Osteoblast (primary cell): ENCODE results near the gene UBL4B. TPM values are rescaled to one million over a fixed set of nuclear protein-coding genes. Genes with fewer than 3 reads are reported as not detected.

Experiments
- DNase-seq: peaks from one replicate; pipeline ENCODE4 v3.0.0; 2011; ENCODE audit warnings: low spot score, mixed read lengths; ENCODE audit not compliant: insufficient read length; ENCODE audit errors: missing footprints
- H2AFZ ChIP-seq: 2 replicates; pipeline ENCODE4 v1.6.0; 2011; ENCODE audit warnings: mild to moderate bottlenecking, low read length
- H3K27ac ChIP-seq: 2 replicates; pipeline ENCODE4 v1.5.1; 2011; ENCODE audit warnings: mild to moderate bottlenecking, low read depth, low read length, moderate library complexity
- H3K27me3 ChIP-seq: 2 replicates; pipeline ENCODE4 v1.6.0; 2012; ENCODE audit warnings: mild to moderate bottlenecking, control low read depth, inconsistent platforms, low read length, moderate library complexity; ENCODE audit not compliant: insufficient read depth
- H3K36me3 ChIP-seq: 2 replicates; pipeline ENCODE4 v1.5.1; 2011; ENCODE audit warnings: mild to moderate bottlenecking, low read length, control low read depth, moderate library complexity; ENCODE audit not compliant: insufficient read depth
- H3K4me1 ChIP-seq: 2 replicates; pipeline ENCODE4 v1.5.1; 2011; ENCODE audit warnings: mild to moderate bottlenecking, low read length, control low read depth, moderate library complexity; ENCODE audit not compliant: insufficient read depth
- H3K4me2 ChIP-seq: 2 replicates; pipeline ENCODE4 v1.6.0; 2011; ENCODE audit warnings: mild to moderate bottlenecking, low read length; ENCODE audit not compliant: insufficient read depth
- H3K4me3 ChIP-seq: fragments of 200-600 bp; sonication (generic); 3 replicates; pipeline ENCODE4 v1.5.1; 2012; ENCODE audit warnings: mild to moderate bottlenecking, low read length, inconsistent platforms; ENCODE audit not compliant: insufficient read depth
- H3K79me2 ChIP-seq: 2 replicates; pipeline ENCODE4 v1.6.0; 2012; ENCODE audit warnings: mild to moderate bottlenecking, low read length, control low read depth, inconsistent platforms; ENCODE audit not compliant: insufficient read depth
- H3K9me3 ChIP-seq: 2 replicates; pipeline ENCODE4 v1.5.1; 2011; ENCODE audit warnings: low read depth, low read length, control low read depth
- H4K20me1 ChIP-seq: 2 replicates; pipeline ENCODE4 v1.6.0; 2012; ENCODE audit warnings: mild to moderate bottlenecking, low read length, control low read depth; ENCODE audit not compliant: insufficient read depth
- total RNA-seq: library from RNA; depleted of rRNA; stranded (reverse); fragments of >200 nt; gene quantifications from 2 replicates; pipeline ENCODE4 v1.2.3, GENCODE V29; 2012
- TF ChIP-seq, protein P1 (sequence below): IDR thresholded peaks from 2 replicates; pipeline ENCODE4 v1.5.1; 2011; ENCODE audit warnings: mild to moderate bottlenecking, low read depth, low read length, moderate library complexity; ENCODE audit errors: extremely low read depth

UBL4B gene
- total RNA-seq, 1 donor, result 1.1 TPM

DNA sequence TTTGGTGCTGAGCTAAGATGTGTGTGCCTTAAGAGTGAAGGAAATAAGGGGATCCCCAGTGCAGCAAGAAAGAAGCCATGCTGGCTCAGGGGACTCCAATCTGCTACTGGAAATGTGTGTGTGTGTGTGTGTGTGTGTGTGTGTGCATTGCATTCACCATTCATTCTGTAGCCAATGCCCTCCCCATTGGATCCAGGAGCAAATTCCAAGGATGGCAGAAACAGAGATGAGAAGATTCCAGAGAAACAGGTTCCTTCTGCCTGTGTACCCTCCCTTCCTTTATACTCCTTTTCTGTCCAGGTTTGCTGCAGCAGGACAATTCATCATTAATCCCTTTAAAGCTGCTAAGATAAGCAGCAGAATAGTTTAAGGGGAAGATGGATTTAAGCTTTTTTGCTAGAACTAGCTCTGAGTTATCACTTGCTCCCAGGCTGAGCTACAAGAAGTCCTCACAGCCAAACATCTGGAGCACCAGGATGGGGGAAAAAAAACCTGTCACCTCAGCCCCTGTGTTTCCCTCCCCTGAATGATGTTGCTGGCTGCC, 41.2 kb downstream of the UBL4B start:
- peaks cover 6% of the 10 kb centered on the region for H3K4me1 ChIP-seq
- no peak overlapping the region for H3K4me2 ChIP-seq
- H3K27ac ChIP-seq, result no peak overlapping the region
- H3K4me3 ChIP-seq, result no peak overlapping the region
- H3K27me3 ChIP-seq, result peaks cover 36% of the 10 kb centered on the region
- DNase-seq, result peak; percentile 62
- TF ChIP-seq, protein P1, sequence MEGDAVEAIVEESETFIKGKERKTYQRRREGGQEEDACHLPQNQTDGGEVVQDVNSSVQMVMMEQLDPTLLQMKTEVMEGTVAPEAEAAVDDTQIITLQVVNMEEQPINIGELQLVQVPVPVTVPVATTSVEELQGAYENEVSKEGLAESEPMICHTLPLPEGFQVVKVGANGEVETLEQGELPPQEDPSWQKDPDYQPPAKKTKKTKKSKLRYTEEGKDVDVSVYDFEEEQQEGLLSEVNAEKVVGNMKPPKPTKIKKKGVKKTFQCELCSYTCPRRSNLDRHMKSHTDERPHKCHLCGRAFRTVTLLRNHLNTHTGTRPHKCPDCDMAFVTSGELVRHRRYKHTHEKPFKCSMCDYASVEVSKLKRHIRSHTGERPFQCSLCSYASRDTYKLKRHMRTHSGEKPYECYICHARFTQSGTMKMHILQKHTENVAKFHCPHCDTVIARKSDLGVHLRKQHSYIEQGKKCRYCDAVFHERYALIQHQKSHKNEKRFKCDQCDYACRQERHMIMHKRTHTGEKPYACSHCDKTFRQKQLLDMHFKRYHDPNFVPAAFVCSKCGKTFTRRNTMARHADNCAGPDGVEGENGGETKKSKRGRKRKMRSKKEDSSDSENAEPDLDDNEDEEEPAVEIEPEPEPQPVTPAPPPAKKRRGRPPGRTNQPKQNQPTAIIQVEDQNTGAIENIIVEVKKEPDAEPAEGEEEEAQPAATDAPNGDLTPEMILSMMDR, result no peak
- H3K36me3 ChIP-seq, result no peaks in the 10 kb centered on the region
- H4K20me1 ChIP-seq, result peaks cover 3% of the 10 kb centered on the region
- no peaks in the 10 kb centered on the region for H3K9me3 ChIP-seq
- H2AFZ ChIP-seq, result no peak overlapping the region
- H3K79me2 ChIP-seq, result no peaks in the 10 kb centered on the region

- TF ChIP-seq, protein P1, result no peak
- no peak overlapping the region for H2AFZ ChIP-seq
- peaks cover 3% of the 10 kb centered on the region for H4K20me1 ChIP-seq
- H3K27ac ChIP-seq, result no peak overlapping the region
- H3K79me2 ChIP-seq, result no peaks in the 10 kb centered on the region
- H3K27me3 ChIP-seq, result peaks cover 27% of the 10 kb centered on the region
- no peaks in the 10 kb centered on the region for H3K4me1 ChIP-seq
- H3K4me2 ChIP-seq, result no peak overlapping the region
- H3K36me3 ChIP-seq, result no peaks in the 10 kb centered on the region
- H3K4me3 ChIP-seq, result no peak overlapping the region
- DNase-seq, result peak; percentile 96
- H3K9me3 ChIP-seq, result no peaks in the 10 kb centered on the region
These were observed 43.8 kb downstream of the UBL4B start for GRCh38 chr1:110155878-110156522.

- DNase-seq, result no peak
- Histone ChIP-seq H3K36me3 (no peaks in the 10 kb centered on the region), H3K4me3 (no peak overlapping the region), H3K4me2 (no peak overlapping the region), H3K79me2 (no peaks in the 10 kb centered on the region), H2AFZ (no peak overlapping the region), H4K20me1 (no peaks in the 10 kb centered on the region), H3K9me3 (no peaks in the 10 kb centered on the region), H3K27ac (no peak overlapping the region), H3K27me3 (peaks cover 14% of the 10 kb centered on the region), H3K4me1 (no peaks in the 10 kb centered on the region)
- TF ChIP-seq, protein P1, result no peak
These were observed 46.0 kb downstream of the UBL4B start for GRCh38 chr1:110158261-110158660.

- no peak overlapping the region for H3K27ac ChIP-seq
- no peaks in the 10 kb centered on the region for H3K9me3 ChIP-seq
- H4K20me1 ChIP-seq, result no peaks in the 10 kb centered on the region
- TF ChIP-seq, protein P1, result no peak
- no peaks in the 10 kb centered on the region for H3K36me3 ChIP-seq
- H3K4me1 ChIP-seq, result no peaks in the 10 kb centered on the region
- peaks cover 7% of the 10 kb centered on the region for H3K27me3 ChIP-seq
- no peaks in the 10 kb centered on the region for H3K79me2 ChIP-seq
- DNase-seq, result no peak
- H2AFZ ChIP-seq, result no peak overlapping the region
- H3K4me2 ChIP-seq, result no peak overlapping the region
- no peak overlapping the region for H3K4me3 ChIP-seq
These were observed 46.9 kb downstream of the UBL4B start for GRCh38 chr1:110159168-110159567.
